CD1c-positive myeloid dendritic cell (primary cell): ENCODE data around the gene TBC1D3B.
"Not testable (repeated sequence)": the region's sequence is repeated elsewhere in the genome, so short reads cannot be mapped to it uniquely, and the experiment has no call there.

Experiments used
- DNase-seq: peaks from one replicate; pipeline ENCODE4 v3.0.0-alpha.2; 2016; ENCODE audit errors: extremely low spot score

Gene TBC1D3B

DNA sequence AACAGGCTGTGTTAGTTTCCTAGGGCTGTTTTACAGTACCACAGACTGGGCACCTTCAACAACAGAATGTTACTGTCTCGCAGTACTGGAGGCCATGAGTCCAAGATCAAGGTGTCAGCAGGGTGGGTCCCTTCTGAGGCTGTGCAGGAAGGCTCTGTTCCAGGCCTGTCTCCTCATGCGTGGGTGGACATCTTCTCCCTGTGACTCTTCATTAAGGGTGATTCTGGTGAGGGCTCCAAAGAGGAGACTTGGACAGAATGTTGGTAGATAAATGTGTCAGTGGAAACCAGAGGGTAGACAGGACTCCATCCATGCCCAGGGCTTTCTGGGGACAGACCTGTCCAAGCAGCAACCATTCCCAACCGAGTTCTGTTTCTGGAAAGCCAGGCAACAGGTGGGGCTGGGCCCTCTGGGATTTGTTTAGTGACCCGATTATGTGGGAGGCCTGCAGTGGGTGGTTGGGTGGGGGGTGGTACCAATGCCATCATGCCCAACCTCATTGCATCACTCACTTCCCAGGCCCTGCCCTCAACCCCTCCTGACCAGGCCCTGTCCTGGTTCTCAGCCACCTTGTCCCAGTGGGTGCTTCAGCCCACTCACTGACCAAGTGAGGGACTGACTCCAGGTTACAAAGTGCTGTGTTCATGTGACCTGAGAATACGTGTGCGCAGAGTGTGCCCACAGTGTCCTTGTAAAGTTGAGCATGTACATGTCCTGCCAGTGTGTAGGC, 5.2 kb upstream of the TBC1D3B start:
- DNase-seq: peak; percentile 0

GRCh38 chr17:36168836-36169235, 7.6 kb downstream of the TBC1D3B start:
- not testable (repeated sequence) for DNase-seq

GRCh38 chr17:36153895-36154610, 22.4 kb downstream of the TBC1D3B start:
- no peak for DNase-seq

DNA sequence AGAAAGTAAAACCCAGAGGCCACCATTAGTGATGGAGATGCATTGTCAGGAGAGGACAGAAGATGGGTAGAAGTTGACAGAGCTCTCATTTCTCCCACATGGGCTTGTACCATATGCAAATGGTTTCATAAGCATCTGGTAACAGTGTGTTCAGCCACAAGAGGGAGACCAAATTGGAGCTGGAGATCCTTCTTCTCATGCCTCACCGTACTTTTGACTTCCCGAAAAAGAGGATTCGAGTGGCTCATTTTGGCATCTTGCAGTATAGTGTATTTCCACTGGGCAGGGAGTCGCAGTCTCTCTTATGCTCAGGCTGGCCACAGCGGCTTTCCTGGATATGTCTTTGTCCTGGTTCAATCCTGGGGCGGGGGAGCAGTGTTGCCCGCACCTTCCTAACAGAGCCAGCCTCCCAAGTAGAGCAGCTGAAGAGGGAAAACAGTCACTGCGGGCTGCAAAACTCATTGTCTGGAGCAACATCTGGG, 23.8 kb downstream of the TBC1D3B start:
- no peak for DNase-seq

DNA sequence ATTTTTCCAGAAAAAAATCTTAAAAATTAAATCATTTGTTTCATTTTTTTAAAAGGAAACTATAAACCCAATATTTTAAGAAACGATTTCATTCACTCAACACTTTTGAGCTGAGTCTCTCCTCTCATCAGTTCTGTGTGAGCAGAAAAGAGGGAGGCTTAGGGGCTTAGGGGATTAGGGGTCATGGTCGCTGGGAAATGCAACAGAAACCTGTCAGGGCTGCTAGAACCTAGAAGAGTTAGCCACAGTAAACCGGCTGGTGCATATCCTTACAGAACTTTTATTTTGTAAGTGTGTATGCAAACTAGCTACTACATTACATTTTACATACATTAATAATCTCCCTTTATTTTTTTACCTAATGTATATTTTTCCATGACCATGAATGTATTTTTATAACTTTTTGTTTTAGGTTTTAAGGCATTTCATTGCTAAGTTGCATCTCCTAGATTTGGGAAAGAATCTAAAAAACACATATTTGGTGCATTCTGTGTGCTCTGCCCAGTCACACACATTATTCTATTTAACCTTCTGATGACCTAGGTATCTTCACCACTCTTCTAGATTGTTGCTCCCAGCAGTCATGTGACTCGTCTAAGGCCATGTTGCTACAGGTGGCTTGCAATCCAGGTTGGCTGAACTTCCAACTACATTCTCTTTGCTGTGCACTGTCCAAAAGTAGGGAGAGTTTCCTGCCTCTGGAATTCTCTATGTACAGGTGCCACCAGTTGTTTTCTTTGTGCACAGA, 24.4 kb downstream of the TBC1D3B start:
- no peak for DNase-seq

DNA sequence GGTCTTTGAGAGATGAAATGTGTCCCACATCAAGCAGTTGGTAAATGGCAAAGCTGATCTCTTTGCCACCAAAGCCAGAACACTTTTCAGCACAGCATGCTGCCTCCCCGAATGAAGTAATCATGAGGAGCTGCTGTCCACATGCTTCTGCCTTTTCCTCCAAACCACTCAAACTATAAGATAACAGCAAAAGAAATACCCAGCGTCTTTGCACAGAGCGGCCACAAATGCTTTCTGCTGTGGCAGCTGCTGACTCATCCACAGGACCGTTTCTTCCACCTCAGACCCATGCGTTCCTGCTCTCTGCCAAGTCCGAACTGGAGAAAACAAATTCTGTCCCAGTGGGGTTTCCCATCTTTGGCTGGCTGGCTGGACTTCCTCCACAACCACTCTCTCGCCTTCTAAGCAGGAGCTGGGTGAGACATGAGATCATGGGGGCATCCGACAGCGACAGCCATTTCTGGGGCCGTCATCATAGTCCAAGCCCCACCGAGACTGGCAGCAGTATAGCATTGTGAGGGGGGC, 27.1 kb downstream of the TBC1D3B start:
- no peak for DNase-seq

- peak; percentile 82 for DNase-seq
Observed at GRCh38 chr17:36148559-36149295, 27.7 kb downstream of the TBC1D3B start.

DNA sequence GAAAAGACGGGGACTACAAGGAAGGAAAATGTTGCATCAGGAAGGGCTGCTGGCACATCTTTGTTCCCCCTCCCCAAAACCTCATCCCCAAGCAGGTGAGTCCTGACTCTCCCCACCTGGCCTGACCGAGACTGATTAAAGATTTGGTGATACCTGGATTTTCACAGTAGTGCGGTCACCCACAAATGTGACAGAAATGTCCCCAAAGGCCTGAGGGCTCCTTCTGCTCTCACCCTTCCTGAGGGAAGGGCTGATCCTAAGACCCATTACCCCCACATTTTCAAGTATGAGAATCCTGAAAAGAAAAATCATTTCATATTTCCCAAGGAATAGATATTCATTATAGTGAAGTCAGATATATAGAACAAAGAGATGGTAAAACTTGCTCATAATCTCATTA, 28.8 kb downstream of the TBC1D3B start:
- DNase-seq: no peak

DNA sequence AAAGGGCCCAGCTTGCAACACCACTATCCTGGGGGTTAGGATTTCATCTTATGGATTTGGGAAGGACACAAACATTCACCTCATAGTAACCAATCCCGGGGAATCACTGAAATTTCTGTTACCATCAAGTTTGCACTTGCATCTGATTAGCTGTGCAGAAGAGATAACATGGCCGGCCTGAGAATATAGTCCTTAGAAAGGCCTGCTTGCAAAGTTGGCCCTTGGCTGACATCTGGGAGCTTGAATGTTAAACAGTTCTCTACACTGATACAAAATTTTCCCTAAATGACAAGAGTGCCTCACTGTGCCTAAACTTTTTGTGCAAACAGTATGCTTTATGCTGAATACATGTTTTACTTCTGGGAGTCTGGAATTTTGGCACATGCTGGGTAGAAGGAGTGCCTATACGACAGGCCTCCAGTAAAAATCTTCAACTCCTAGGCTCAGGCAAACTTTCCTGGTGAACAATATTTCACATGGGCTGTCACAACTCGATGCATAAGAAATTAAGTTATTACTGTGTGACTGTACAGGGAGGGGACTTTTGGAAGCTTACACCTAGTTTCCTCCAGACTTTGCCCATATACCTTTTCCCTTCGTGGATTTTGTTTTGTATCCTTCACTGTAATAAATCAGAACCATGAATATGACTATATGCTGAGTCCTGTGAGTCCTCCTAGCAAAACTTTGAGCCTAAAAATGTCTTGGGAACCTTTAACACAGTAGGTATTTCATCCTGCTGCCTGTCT, 31.3 kb downstream of the TBC1D3B start:
- DNase-seq: no peak

GRCh38 chr17:36144014-36144413, 32.4 kb downstream of the TBC1D3B start:
- DNase-seq: no peak

DNA sequence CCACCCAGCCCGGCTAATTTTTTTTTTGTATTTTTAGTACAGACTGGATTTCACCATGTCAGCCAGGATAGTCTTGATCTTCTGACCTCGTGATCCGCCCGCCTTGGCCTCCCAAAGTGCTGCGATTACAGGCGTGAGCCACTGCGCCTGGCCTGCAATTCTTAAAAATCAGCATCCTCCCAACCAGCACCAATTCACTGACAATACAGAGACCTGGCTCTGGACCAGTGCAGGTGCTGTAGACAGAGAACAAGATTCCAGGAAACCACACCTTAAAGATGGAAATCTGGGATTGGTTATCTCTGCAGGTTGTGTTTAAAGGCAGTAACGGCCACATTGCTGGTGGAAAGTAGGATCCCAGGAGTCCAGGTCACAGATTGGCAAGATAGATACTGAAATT, 33.6 kb downstream of the TBC1D3B start:
- no peak for DNase-seq

DNA sequence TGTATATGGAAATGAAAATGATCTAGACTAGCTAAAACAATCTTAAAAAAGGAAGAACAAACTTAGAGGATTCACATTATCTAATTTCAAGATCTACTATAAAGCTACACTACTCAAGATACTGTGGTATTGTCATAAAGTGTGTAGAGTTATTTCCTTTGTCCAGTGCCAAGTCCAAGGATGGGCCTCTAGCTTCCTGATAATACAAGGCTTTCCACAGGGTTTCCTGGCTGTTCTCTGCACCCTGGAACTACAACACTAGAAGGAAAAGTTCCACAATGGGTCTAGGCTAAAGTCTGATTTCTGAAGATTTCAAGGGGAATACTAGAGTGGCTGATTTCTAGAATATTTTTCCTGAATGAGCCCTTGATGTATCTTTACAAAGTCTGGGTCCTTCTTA, 34.2 kb downstream of the TBC1D3B start:
- DNase-seq: no peak

- DNase-seq: no peak
Observed at GRCh38 chr17:36136439-36136838, 40.0 kb downstream of the TBC1D3B start.

GRCh38 chr17:36136036-36136435, 40.4 kb downstream of the TBC1D3B start:
- no peak for DNase-seq

GRCh38 chr17:36135465-36135864, 41.0 kb downstream of the TBC1D3B start:
- no peak for DNase-seq

DNA sequence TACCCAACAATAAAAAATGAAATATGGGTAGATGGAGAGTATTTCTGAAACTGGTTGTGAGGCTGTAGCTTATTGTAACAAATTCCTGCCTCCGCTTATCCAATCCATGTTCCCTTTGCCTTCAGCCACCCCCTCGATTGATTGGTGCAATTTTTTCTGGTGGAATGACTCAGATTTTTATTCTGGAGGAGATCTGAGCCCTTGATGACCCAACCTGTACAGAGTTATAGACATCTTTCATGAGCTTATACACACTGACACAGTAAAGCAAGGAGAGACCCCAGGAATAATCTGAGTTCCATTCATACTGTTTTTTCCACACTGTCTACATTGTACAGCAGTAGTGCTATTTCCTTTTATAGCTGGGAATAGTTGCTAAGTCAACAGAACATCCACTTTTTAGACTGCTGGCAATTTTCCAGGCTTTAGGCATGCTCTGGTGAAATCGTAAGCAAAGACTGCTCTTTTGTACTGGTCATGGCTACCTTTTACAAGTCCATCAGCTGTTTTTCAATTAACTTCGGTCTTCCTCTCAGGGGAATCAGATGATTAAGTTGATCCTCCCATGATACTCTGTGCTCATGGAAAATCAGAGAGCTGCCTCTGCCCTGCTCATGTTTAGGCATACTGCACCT, 42.7 kb downstream of the TBC1D3B start:
- peak; percentile 52 for DNase-seq

- no peak for DNase-seq
Observed at GRCh38 chr17:36132421-36132831, 44.0 kb downstream of the TBC1D3B start.

- DNase-seq: no peak
Observed at GRCh38 chr17:36131931-36132330, 44.5 kb downstream of the TBC1D3B start.

DNA sequence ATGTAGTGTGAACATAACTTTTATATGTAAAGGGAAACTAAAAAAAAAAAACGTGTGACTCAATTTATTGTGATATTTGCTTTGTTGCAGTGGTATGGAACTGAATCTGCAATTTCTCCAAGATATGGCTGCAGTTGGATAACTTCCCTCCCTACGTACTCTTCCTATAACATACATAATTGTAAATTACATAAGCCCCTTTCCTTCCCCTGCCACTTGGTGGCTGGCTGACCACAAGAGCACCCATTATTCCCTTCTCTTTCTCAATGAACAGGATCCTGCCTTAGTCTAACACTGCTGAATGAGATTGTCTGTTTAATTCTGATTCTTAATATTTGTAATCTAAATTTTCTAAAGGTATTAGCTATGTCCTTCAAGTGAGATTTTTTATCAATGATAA, 45.0 kb downstream of the TBC1D3B start:
- DNase-seq: peak; percentile 51

- DNase-seq: peak; percentile 15
Observed at GRCh38 chr17:36130346-36130745, 46.1 kb downstream of the TBC1D3B start.
